ENCODE data around the gene GRK1. TPM values are rescaled to one million over a fixed set of nuclear protein-coding genes. Genes with fewer than 3 reads are reported as not detected.

The GRK1 gene
- total and polyA plus RNA-seq, 2 experiments from 2014 or later, result 0.17 TPM; not detected in 1

DNA sequence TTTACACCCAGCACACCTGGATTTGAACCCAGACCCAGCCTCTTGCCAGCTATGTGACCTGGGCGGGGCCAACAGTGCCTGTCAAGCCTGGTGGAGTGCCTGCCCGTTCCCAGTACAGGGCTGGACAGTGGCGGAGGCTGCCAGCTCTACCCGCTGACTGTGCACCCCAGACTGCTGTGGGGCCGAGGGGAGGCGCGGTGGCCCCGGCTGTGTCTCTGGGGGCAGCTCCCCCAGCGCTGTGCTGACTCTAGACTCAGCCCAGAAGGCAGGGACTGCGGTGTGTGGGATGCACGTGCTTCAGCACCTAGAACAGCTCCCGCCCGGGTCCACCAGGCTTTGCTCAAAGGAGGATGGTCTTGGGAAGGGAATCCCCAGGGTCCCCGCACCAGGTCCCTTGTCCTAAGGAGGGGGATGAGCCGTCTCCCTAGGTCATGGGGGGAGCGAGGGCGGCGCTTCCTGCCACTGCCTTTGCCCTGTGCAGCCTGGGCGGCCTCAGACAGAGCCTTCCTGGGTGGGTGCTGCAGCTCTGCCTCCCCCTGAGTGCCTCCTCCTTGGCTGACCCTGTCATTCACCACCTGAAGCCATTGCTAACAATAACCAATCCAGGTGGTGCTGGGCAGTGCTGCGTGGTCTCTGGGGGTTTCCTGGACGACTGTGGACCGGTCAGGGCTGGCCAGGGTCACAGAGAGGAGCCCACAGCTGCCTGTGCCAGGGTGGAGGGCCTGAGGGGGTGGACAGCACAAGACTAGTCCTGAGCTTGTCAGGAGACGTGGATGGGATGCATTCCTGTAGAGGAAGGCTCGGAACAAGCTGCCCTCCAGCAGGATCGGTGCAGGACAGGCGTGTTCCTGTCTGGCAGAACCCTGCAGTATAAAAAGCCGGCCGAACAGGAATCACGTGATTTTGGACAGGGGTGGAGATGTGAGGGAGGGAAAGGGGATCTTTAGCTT lies 110.6 kb downstream of the GRK1 start:
- Histone ChIP-seq H3K27me3 (peaks cover 6% of the 10 kb centered on the region), H3K4me2 (no peak overlapping the region), H2AFZ (no peak overlapping the region), H3K9me2 (replicated peaks; ENCODE audit: insufficient read depth) (no peaks in the 10 kb centered on the region), H3K36me3 (replicated peaks; ENCODE audit: insufficient read depth, low read depth) (no peaks in the 10 kb centered on the region), H3K27ac (no peak overlapping the region), H3K9me3 (ENCODE audit: low read depth) (no peaks in the 10 kb centered on the region), H3K4me1 (ENCODE audit: insufficient read depth) (no peaks in the 10 kb centered on the region), H3K79me2 (no peaks in the 10 kb centered on the region), H3K4me3 (no peak overlapping the region), H4K20me1 (ENCODE audit: insufficient read depth, poor library complexity, severe bottlenecking) (no peaks in the 10 kb centered on the region)
- TF ChIP-seq CTCF (IDR thresholded peaks at IDR 0.05; ENCODE audit: poor library complexity) (no peak), EZH2phosphoT487 (IDR thresholded peaks at IDR 0.05; ENCODE audit: low read depth, severe bottlenecking, unreplicated experiment) (no peak), EZH2 (IDR thresholded peaks at IDR 0.05; ENCODE audit: borderline replicate concordance) (no peak)
- DNase-seq (ENCODE audit: low spot score), result peak; percentile 60
- 41% methylated on average over 29 of the region's 29 CpGs for WGBS (ENCODE audit: low lambda C conversion rate, missing lambda C conversion rate)

DNA sequence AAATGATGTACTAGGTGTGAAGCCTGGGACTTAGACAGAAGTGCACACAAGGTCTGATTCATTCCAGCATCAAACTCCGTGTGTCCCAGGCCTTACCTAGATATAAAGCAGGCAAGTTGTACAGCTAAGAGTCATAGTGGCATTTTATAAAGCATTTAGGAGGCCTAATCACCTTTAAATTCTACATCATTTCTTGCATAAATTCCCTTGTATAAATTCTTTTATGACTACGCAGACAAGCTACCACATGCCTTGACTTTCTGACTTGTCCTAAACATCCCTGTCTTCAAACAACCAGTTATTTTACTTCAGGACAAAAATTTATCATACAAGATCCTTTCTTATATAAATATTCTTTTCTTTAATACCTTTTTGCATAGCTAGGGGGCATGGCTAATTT lies 114.6 kb downstream of the GRK1 start:
- Histone ChIP-seq H4K20me1 (ENCODE audit: insufficient read depth, poor library complexity, severe bottlenecking) (no peaks in the 10 kb centered on the region), H3K27ac (no peak overlapping the region), H3K9me2 (replicated peaks; ENCODE audit: insufficient read depth) (no peaks in the 10 kb centered on the region), H2AFZ (no peak overlapping the region), H3K4me1 (ENCODE audit: insufficient read depth) (no peaks in the 10 kb centered on the region), H3K9me3 (ENCODE audit: low read depth) (no peaks in the 10 kb centered on the region), H3K79me2 (no peaks in the 10 kb centered on the region), H3K36me3 (replicated peaks; ENCODE audit: insufficient read depth, low read depth) (no peaks in the 10 kb centered on the region), H3K4me3 (no peak overlapping the region), H3K4me2 (no peak overlapping the region), H3K27me3 (peaks cover 6% of the 10 kb centered on the region)
- WGBS (ENCODE audit: low lambda C conversion rate, missing lambda C conversion rate), result 92% methylated on average over 2 of the region's 2 CpGs
- DNase-seq (ENCODE audit: low spot score), result no peak
- TF ChIP-seq CTCF (IDR thresholded peaks at IDR 0.05; ENCODE audit: poor library complexity), result no peak
- TF ChIP-seq EZH2phosphoT487 (IDR thresholded peaks at IDR 0.05; ENCODE audit: low read depth, severe bottlenecking, unreplicated experiment), result no peak
- TF ChIP-seq EZH2 (IDR thresholded peaks at IDR 0.05; ENCODE audit: borderline replicate concordance), result no peak

DNA sequence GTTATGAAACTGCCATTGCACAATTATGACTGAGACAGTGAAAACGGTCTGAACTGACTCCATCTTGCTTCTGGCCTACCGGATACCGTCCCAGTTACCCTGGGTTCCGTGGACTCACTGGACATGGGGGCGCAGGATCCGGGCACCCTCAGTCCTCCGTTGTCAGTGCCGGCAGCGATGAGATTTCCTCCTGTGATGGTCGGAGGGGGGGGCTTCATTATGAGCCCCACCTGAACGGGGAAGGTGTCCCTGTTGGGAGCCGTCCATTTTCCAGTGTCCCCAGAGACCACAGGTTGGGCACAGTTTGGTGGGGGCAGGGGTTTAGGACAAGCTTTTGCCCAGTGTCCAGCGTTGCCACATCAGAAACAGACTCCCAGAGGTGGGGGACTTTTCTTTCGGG lies 115.5 kb downstream of the GRK1 start:
- Histone ChIP-seq H4K20me1 (ENCODE audit: insufficient read depth, poor library complexity, severe bottlenecking) (no peaks in the 10 kb centered on the region), H3K9me3 (ENCODE audit: low read depth) (no peaks in the 10 kb centered on the region), H3K27ac (no peak overlapping the region), H3K4me2 (no peak overlapping the region), H2AFZ (no peak overlapping the region), H3K4me1 (ENCODE audit: insufficient read depth) (no peaks in the 10 kb centered on the region), H3K4me3 (no peak overlapping the region), H3K9me2 (replicated peaks; ENCODE audit: insufficient read depth) (no peaks in the 10 kb centered on the region), H3K79me2 (no peaks in the 10 kb centered on the region), H3K27me3 (peaks cover 10% of the 10 kb centered on the region), H3K36me3 (replicated peaks; ENCODE audit: insufficient read depth, low read depth) (no peaks in the 10 kb centered on the region)
- DNase-seq (ENCODE audit: low spot score), result no peak
- TF ChIP-seq EZH2phosphoT487 (IDR thresholded peaks at IDR 0.05; ENCODE audit: low read depth, severe bottlenecking, unreplicated experiment) (no peak), EZH2 (IDR thresholded peaks at IDR 0.05; ENCODE audit: borderline replicate concordance) (no peak), CTCF (IDR thresholded peaks at IDR 0.05; ENCODE audit: poor library complexity) (no peak)
- WGBS (ENCODE audit: low lambda C conversion rate, missing lambda C conversion rate), result 84% methylated on average over 14 of the region's 14 CpGs

Measured in hepatocyte (in vitro differentiated cells).